Mesenteric fat pad (tissue), 1 donor: ENCODE measurements around the gene KRT14. TPM values are rescaled to one million over a fixed set of nuclear protein-coding genes. Genes with fewer than 3 reads are reported as not detected.
"Not testable (repeated sequence)": the region's sequence is repeated elsewhere in the genome, so short reads cannot be mapped to it uniquely, and the experiment has no call there.

Source experiments
- DNase-seq: peaks from one replicate; pipeline ENCODE4 v3.0.0-alpha.2; 2020; ENCODE audit warnings: low spot score
- total RNA-seq: library from RNA; stranded (reverse); fragmentation: NEBNext Ultra II Directional; extraction: Animal tissue kit (Norgen Biotek cat#: 25700); gene quantifications from one replicate; pipeline ENCODE4 v1.2.1, GENCODE V29; 2021
- donor health status: DM: yes; HTN: yes; CAD: no.

KRT14 gene
- total RNA-seq, 1 donor from 2014 or later = 1.00 TPM

DNA sequence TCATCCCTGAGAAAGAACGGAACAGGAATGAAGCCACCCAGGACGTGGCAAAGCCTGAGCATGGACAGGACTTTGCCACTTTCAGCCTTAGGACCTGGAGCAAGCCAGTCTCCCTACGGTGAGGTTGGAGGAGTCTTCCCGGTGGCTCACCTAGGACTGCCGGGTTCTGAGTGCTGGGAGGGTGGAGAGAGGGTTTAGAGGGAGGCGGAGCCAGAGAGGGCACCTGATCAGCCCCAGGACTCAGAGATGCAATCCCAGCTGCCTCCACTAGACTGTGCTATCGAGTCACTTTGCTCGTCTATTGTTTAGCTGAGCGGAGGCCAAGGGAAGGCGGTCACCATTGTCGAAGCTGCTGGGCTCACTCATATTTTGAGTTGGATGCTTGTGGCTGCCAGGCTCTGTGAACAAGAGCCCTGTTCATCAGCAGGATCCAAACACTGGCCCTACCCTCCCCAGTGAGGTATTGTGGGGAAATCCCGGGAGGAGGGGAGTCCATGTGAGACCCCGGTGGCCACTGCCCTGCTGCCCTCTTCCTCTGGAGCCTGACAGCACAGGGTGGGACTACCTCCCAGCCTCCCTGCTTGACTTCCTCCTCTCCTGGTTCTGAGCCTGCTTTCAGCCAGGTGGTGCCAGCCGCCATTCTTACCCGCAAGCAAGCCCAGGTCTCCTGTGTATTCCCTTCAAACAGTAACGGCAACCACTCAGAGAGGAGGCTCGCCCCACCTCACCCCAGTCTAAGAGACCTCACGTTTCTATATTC lies 7.0 kb downstream of the KRT14 start:
- DNase-seq = no peak

DNA sequence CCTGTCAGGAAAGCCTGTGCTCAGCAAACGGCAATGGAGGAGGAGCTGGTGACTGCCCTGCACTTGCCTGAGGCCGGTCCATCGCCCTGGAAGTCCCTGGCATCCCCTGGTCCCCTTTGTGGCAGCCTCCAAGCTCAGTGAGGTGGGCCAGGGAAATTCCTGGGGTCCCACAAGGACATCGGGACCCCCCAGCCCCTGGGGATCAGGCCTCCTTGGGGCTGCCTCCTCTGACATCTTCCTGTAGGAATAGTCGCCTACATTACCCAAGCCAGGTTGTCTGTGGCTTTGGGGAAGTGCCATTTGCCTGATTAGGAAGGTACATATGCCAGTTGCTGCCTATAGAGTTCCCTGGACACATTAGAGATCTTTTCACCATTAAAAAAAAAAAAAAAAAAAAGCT lies 7.7 kb downstream of the KRT14 start:
- DNase-seq = no peak

GRCh38 chr17:41578538-41578937 lies 8.2 kb downstream of the KRT14 start:
- DNase-seq = no peak

DNA sequence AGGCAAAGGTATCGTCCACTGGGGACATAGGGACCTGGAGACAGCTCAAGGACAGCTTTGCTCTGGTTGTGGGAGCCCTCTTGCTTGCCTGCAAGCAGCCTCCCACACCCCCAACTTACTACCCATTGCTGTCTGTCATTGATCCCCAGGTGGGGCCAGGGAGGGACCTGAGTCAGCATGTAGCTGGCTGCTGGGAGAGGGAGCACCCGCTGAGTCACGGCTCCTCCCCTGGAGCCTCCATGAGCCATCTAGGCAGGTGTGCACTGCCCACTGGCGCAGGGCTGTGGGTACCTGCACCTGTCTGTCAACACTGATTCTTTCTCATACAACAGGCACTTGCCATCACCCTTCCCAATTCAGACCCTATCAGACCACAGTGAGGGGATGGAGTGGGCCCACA lies 10.0 kb downstream of the KRT14 start:
- not testable (repeated sequence) for DNase-seq

- no peak for DNase-seq
Observed at GRCh38 chr17:41575336-41575735, 11.4 kb downstream of the KRT14 start.

- no peak for DNase-seq
Observed at GRCh38 chr17:41571561-41572434, 14.9 kb downstream of the KRT14 start, which contains the start of gene KRT9. Gene KRT9, minus strand, starts transcription at chr17:41572059. Its CDS starts 67 bp downstream, at chr17:41571992.

GRCh38 chr17:41567317-41567716 lies 19.4 kb downstream of the KRT14 start:
- no peak for DNase-seq

- DNase-seq = no peak
Observed at GRCh38 chr17:41565338-41565737, 21.4 kb downstream of the KRT14 start.

- DNase-seq = no peak
Observed at GRCh38 chr17:41563607-41564170, 23.0 kb downstream of the KRT14 start.

GRCh38 chr17:41561554-41561953 lies 25.1 kb downstream of the KRT14 start:
- no peak for DNase-seq

DNA sequence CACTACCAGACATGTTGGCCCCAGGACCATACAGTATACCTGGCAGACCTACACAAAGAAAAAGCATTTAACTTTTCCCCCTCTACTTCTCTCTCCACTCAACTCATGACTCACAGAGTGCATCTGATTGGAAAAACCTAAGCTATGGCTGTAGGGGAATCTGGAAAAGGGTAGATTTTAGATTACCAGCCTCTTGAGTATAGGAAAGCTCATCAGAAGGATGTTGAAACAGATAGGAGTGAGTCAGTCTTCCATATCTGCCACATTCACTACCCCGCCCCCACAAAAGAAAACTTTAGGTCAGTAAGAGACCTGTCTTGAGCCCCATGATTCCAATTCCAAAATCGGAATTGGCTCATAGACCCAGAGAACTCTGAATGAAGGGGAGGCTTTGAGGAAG lies 27.1 kb downstream of the KRT14 start:
- DNase-seq = no peak

GRCh38 chr17:41556931-41557330 lies 29.8 kb downstream of the KRT14 start:
- no peak for DNase-seq

- no peak for DNase-seq
Observed at GRCh38 chr17:41556306-41556705, 30.4 kb downstream of the KRT14 start.

DNA sequence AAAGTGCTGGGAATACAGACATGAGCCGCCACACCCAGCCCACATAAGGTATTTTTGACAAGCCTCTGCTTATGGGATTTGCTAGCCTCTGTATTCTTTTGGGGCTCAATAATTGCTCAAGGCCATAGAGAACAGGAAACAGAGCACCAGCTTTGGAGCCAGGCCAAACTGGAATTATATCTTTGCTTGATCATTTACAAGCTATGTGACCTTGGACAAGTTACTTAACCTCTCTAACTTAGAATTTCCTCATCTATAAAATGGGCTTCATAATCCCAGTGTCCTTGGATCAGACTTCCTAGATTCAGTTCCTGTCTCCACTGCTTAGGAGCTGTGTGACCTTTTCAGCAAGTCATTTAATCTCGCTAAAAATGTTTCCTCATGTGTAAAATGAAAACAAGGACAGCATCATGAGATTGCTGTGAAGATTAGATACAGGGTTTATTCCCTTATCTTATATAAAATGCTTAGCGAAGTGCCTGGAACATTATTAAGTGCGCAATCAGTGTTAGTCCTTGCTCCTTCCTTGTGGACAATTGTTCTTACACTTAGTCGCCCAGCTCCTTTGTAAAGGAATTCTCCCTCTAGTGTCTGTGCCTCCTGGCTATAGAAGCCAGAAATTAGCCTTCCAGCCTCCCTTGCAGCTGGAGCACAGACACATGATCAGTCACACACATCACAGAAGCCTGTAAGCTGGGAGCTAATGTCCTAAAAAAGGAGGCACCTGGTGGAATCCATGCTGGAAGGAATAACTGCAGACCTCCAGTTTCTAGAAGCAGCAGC lies 31.4 kb downstream of the KRT14 start:
- no peak for DNase-seq

GRCh38 chr17:41553987-41554680 lies 32.6 kb downstream of the KRT14 start:
- DNase-seq = no peak

GRCh38 chr17:41553176-41553575 lies 33.5 kb downstream of the KRT14 start:
- no peak for DNase-seq

- DNase-seq = no peak
Observed at GRCh38 chr17:41552455-41552854, 34.2 kb downstream of the KRT14 start.

DNA sequence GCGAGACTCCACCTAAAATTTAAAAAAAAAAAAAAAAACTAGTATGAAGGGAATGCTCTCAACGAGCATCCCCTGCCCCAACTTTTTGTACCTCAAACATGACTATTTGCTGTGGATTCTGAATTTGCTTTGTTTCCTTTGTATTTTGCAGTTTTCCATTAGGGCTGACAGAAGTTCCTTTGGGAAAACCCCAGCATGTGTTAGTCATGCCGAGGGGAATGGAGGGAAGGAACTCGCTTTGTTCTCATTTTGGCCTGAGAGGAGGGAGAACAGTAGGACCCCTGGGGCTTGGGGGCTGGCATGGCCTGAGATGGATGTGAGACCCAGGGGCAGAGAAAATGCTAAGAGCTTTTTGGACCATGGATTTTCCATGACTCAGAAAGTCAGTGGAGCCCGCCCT lies 35.3 kb downstream of the KRT14 start:
- DNase-seq = no peak

- DNase-seq = no peak
Observed at GRCh38 chr17:41549596-41550039, 37.1 kb downstream of the KRT14 start.

DNA sequence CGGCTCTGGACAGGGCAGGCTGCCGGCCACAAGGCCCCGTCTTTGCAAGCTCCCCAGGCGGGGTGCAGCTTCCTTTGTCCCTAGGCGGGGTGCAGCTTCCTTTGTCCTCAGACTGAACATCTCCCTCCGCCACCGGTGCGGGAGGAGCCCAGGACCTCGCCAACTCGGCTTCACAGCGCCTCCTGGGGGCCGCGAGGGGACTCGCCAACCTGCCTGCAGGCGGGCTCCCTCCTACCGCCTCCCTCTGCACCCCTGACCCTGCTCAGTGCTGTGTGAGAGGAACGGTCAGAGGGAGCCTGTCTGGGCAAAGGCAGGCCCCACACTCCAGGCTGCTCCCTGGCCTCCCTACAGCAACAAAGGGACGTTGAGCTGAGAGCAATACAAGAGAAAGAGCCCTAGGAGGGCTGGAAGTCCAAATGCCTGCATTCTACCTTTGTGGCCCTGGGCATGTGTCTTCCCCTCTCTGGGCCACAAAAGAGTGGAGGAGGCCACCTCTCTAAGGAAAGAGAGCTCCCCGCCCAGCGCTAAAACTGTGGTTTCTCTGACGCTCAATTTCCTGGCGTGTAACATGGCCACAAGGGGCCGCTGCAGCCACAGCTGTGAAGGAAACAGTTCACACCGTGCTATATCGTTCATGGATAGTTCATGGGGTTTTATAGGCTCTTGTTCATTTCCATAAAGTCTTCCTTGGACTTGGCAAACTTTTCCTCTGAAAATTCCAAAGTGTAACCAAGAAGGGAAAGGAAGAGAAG lies 37.7 kb downstream of the KRT14 start:
- DNase-seq = peak; percentile 95
